Uterus (tissue), 4 donors: ENCODE results near the gene OAS3. TPM values are rescaled to one million over a fixed set of nuclear protein-coding genes. Genes with fewer than 3 reads are reported as not detected.

Source experiments
- DNase-seq, 2 donors: peaks; one replicate each; pipeline ENCODE4 v3.0.0-alpha.2; 2019 to 2020
- H3K27ac ChIP-seq, 2 donors: fragments of 200-600 bp; sonication (generic); 1 replicate in 1 of 2; 2 replicates in 1 of 2; pipeline ENCODE4 v1.5.1; 2016 to 2018
- H3K27me3 ChIP-seq, 2 donors: fragments of 200-600 bp; sonication (generic); one replicate each; pipeline ENCODE4 v1.5.1; 2018 to 2019; ENCODE audit warnings: control low read depth in 1 of 2
- H3K36me3 ChIP-seq, 2 donors: fragments of 200-600 bp; sonication (generic); one replicate each; pipeline ENCODE4 v1.5.1; 2019; ENCODE audit warnings: control low read depth in 1 of 2
- H3K4me1 ChIP-seq, 2 donors: fragments of 200-600 bp; sonication (generic); one replicate each; pipeline ENCODE4 v1.5.1; 2018 to 2019; ENCODE audit warnings: control low read depth in 1 of 2
- H3K4me3 ChIP-seq, 2 donors: fragments of 200-600 bp; sonication (generic); 1 replicate in 1 of 2; 2 replicates in 1 of 2; pipeline ENCODE4 v1.5.1; 2018 to 2019; ENCODE audit warnings: mild to moderate bottlenecking in 1 of 2
- H3K9me3 ChIP-seq, 2 donors: fragments of 200-600 bp; sonication (generic); one replicate each; pipeline ENCODE4 v1.5.1; 2019; ENCODE audit warnings: control low read depth in 1 of 2
- POLR2A ChIP-seq, 2 donors: fragments of 450-650 bp; IDR thresholded peaks; one replicate each; pipeline ENCODE4 v1.6.1; 2016; ENCODE audit warnings: antibody characterized with exemption in 2 of 2, mild to moderate bottlenecking in 1 of 2, moderate library complexity in 1 of 2
- intact Hi-C: fragments of 100-400 bp; cut with DNase I; formaldehyde crosslinking; loops from one replicate; pipeline ENCODE4 v1.15.1; 2023; ENCODE audit warnings: low total_unique reads
- total RNA-seq, 4 donors: library from RNA; depleted of rRNA in 3 of 4; stranded (reverse); fragments of >200 nt in 3 of 4; gene quantifications; one replicate each; pipeline versions ENCODE4 v1.1.0 to v1.2.4, GENCODE V29; 2014 to 2023
- TF ChIP-seq, protein P1 (sequence below), 4 experiments: fragments of 200-600 bp in 2 of 4; fragments of 450-650 bp in 2 of 4; sonication (generic) in 2 of 4; IDR thresholded peaks; one replicate each; pipeline ENCODE4 v1.5.1; 2016 to 2019; ENCODE audit warnings: antibody characterized with exemption in 4 of 4, mild to moderate bottlenecking in 2 of 4, moderate library complexity in 1 of 4
- donor health status: DM: yes; HTN: yes; CAD: no.

The OAS3 gene
- total RNA-seq, 4 donors from 2014 or later = 2.1 to 22.8 (median 8.9) TPM

GRCh38 chr12:112927475-112927874 is 10.8 kb upstream of the OAS3 start:
- Histone ChIP-seq H3K4me3 (no peak overlapping the region), H3K9me3 (no peaks in the 10 kb centered on the region), H3K27ac (no peak overlapping the region), H3K36me3 (no peaks in the 10 kb centered on the region), H3K27me3 (no peaks in the 10 kb centered on the region), H3K4me1 (no peaks in the 10 kb centered on the region)
- no peak for TF ChIP-seq POLR2A (IDR thresholded peaks at IDR 0.05)
- TF ChIP-seq, protein P1, sequence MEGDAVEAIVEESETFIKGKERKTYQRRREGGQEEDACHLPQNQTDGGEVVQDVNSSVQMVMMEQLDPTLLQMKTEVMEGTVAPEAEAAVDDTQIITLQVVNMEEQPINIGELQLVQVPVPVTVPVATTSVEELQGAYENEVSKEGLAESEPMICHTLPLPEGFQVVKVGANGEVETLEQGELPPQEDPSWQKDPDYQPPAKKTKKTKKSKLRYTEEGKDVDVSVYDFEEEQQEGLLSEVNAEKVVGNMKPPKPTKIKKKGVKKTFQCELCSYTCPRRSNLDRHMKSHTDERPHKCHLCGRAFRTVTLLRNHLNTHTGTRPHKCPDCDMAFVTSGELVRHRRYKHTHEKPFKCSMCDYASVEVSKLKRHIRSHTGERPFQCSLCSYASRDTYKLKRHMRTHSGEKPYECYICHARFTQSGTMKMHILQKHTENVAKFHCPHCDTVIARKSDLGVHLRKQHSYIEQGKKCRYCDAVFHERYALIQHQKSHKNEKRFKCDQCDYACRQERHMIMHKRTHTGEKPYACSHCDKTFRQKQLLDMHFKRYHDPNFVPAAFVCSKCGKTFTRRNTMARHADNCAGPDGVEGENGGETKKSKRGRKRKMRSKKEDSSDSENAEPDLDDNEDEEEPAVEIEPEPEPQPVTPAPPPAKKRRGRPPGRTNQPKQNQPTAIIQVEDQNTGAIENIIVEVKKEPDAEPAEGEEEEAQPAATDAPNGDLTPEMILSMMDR (IDR thresholded peaks at IDR 0.05) = no peak
- intact Hi-C loops = no loop called here
- no peak for DNase-seq

DNA sequence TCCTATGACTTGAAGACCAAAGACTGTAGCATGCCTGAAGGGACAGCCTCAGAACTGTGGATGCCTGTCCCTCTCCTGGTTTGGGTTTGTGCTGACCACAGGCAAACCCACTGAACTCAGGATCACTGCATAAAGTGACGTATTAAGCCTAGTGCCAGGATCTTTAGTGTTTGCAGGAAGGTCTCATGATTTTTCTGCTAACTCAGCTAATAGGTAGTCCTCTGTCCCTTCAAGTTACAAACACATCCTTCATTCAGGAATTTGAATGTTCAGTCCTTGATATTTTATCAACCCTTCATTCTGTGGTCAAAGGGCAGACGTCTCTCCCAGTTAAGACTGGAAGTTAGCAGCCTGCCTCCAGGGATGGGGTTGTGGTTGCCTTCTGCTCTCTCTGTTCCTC is 10.3 kb upstream of the OAS3 start:
- no peak for DNase-seq
- Histone ChIP-seq H3K27me3 (no peaks in the 10 kb centered on the region), H3K36me3 (no peaks in the 10 kb centered on the region), H3K4me3 (no peak overlapping the region), H3K9me3 (no peaks in the 10 kb centered on the region), H3K4me1 (no peaks in the 10 kb centered on the region), H3K27ac (no peak overlapping the region)
- intact Hi-C loops = no loop called here
- TF ChIP-seq POLR2A (IDR thresholded peaks at IDR 0.05) = no peak
- TF ChIP-seq, protein P1 (IDR thresholded peaks at IDR 0.05) = no peak

- H3K36me3 ChIP-seq = no peaks in the 10 kb centered on the region
- H3K4me3 ChIP-seq = no peak overlapping the region
- H3K27ac ChIP-seq = no peak overlapping the region
- H3K9me3 ChIP-seq = no peaks in the 10 kb centered on the region
- TF ChIP-seq POLR2A (IDR thresholded peaks at IDR 0.05) = no peak
- TF ChIP-seq, protein P1 (IDR thresholded peaks at IDR 0.05) = no peak
- intact Hi-C loops = no loop called here
- H3K27me3 ChIP-seq = no peaks in the 10 kb centered on the region
- DNase-seq = no peak
- no peaks in the 10 kb centered on the region for H3K4me1 ChIP-seq
Measured at GRCh38 chr12:112928978-112929377, 9.3 kb upstream of the OAS3 start.

GRCh38 chr12:112929715-112930114 is 8.6 kb upstream of the OAS3 start:
- Histone ChIP-seq H3K27ac (no peak overlapping the region), H3K9me3 (no peaks in the 10 kb centered on the region), H3K4me1 (no peaks in the 10 kb centered on the region), H3K4me3 (no peak overlapping the region), H3K27me3 (no peaks in the 10 kb centered on the region), H3K36me3 (no peaks in the 10 kb centered on the region)
- no peak for DNase-seq
- TF ChIP-seq, protein P1 (IDR thresholded peaks at IDR 0.05) = no peak
- TF ChIP-seq POLR2A (IDR thresholded peaks at IDR 0.05) = no peak
- intact Hi-C loops = no loop called here

- Histone ChIP-seq H3K9me3 (no peaks in the 10 kb centered on the region), H3K4me1 (no peaks in the 10 kb centered on the region), H3K36me3 (no peaks in the 10 kb centered on the region), H3K27ac (no peak overlapping the region), H3K27me3 (no peaks in the 10 kb centered on the region), H3K4me3 (no peak overlapping the region)
- TF ChIP-seq, protein P1 (IDR thresholded peaks at IDR 0.05) = no peak
- no peak for TF ChIP-seq POLR2A (IDR thresholded peaks at IDR 0.05)
- DNase-seq = no peak
- intact Hi-C loops = no loop called here
Measured at GRCh38 chr12:112930350-112930749, 7.9 kb upstream of the OAS3 start.
